Right ventricle myocardium inferior (tissue), 1 donor: ENCODE results near the gene KCND3. TPM values are rescaled to one million over a fixed set of nuclear protein-coding genes. Genes with fewer than 3 reads are reported as not detected.

ENCODE experiments used
- ATAC-seq: fragments of 200-7000 bp; cut with Tn5 transposase; one replicate; pipeline ENCODE4 v1.9.1; 2020; ENCODE audit warnings: mild to moderate bottlenecking, moderate library complexity
- DNase-seq: peaks from one replicate; pipeline ENCODE4 v3.0.0; 2021; ENCODE audit errors: missing footprints
- intact Hi-C: fragments of 100-400 bp; cut with DNase I; formaldehyde crosslinking; loops from one replicate; pipeline ENCODE4 v1.11.0; 2022
- total RNA-seq: library from RNA; stranded (reverse); fragmentation: NEBNext Ultra II Directional; extraction: Animal tissue kit (Norgen Biotek cat#: 25700); gene quantifications from one replicate; pipeline ENCODE4 v1.2.1, GENCODE V29; 2021
- donor health status: DM: no; HTN: yes; CAD: no; lungs with severe emphysema.

The KCND3 gene
- total RNA-seq, 1 donor from 2014 or later, result 20.7 TPM

DNA sequence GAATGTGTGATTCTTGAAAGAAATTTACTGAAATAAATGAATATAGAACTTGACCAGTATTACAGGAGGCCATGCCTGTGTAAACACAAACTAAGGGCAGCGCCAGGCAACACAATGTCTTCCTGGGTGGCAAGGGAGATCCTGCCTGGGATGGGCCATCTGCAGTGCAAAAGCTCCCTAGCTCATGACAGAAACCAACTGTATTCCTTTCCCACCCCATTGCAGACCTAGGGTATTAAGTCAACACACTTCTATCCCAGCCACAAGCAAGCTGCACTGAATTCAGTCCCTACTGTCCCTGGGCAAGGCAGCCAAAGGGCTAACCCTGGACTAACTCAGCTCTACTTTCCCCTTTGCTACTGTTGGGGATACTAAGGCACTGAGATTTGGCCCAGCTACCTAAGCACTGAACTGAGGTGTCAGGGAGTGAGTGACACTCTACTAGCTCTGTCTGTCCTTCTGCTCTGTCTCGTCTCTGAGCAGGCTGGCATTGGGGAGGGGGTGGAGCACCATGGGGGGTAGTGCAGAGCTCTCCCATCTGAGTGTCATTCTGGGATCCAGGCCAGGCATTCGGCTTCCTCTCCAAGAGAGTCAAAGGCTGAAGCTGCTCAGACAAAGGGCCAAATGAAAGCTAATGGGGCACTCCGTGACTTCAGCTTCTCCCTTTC is 252.8 kb downstream of the KCND3 start:
- peak; percentile 29 for ATAC-seq

DNA sequence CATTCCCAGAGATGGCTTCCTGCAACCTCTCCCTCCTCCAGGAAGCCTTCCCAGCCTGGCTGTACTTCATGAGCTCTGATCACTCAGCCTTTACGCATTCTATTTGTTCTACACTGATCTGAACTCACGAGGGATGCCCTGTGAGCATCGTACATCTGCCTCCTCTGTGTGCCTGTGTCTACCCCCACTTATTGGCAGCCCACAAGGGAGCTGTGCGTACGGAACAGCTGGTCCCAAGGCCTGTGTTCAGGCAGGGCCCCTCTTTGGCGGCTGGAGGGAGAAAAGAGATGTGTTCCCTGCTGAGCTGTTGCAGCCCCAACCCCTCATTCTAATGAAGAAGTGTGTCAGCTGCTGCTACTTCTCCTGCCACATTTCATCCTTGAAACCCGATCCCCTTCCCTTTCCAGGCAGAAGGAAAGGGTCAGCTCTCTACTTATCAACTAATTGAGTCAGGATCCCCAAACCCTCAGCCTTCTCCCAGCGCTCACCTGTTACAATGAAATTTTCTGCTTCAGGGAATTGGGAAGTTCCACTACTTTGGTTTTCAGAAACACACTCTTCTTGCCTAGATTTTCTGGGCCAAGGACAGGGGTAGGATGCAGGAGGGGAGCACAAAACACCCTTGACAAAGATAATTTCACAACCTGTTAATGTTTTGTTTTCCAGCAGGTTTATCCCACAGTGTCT is 253.5 kb downstream of the KCND3 start:
- DNase-seq (no peak), ATAC-seq (no peak)
- intact Hi-C loops, result no loop called here

More for the DNA sequence above, 252.8 kb downstream of the KCND3 start:
- peak; percentile 87 for DNase-seq
- intact Hi-C loops, result no loop called here

DNA sequence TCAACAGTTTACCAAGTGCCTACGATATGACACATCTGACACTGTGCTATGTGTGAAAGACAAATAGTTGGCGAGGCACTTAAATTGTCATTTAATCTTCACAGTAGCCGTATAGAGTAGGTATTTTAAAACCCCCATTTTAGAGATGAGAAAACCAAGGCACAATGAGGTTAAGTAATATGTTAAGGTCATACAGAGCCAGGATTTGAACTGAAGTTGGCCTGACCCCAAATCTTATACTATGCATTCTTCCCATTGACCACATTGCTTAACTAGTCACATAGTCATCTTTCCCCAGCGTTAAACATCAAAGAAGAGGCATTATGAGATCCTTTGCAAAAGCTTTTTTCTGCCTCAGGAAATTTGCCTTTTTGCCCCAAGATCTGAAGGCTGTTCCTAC is 254.1 kb downstream of the KCND3 start:
- intact Hi-C loops, result no loop called here
- no peak for ATAC-seq
- DNase-seq, result no peak

DNA sequence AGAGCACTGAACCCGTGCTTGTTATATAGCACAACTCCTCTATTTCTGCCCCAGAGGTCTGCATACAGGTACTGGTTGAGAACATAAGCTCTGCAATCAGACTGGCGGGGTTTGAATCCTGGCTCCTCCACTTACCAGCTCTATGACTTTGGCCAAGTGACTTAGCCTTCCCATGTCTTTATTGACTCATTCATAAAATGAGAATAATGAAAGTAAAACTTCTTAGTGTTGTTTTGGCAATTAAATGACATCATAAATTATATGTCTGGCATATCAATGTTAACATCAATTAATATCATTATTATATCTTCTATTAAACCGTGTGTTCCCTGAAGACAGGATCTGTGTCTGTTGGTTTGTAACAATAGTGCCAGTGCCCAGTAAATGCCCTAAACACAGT is 254.6 kb downstream of the KCND3 start:
- intact Hi-C loops, result no loop called here
- DNase-seq, result no peak
- ATAC-seq, result no peak

GRCh38 chr1:111734426-111734825 is 255.0 kb downstream of the KCND3 start:
- intact Hi-C loops, result no loop called here
- DNase-seq (no peak), ATAC-seq (no peak)

- ATAC-seq, result no peak
- intact Hi-C loops, result no loop called here
- DNase-seq, result no peak
These were observed 255.5 kb downstream of the KCND3 start for GRCh38 chr1:111733992-111734341.

GRCh38 chr1:111733183-111733991 is 256.1 kb downstream of the KCND3 start:
- DNase-seq (peak; percentile 82), ATAC-seq (peak; percentile 58)
- intact Hi-C loops, result no loop called here

- DNase-seq (no peak), ATAC-seq (no peak)
- intact Hi-C loops, result no loop called here
These were observed 256.8 kb downstream of the KCND3 start for GRCh38 chr1:111732718-111733117.

DNA sequence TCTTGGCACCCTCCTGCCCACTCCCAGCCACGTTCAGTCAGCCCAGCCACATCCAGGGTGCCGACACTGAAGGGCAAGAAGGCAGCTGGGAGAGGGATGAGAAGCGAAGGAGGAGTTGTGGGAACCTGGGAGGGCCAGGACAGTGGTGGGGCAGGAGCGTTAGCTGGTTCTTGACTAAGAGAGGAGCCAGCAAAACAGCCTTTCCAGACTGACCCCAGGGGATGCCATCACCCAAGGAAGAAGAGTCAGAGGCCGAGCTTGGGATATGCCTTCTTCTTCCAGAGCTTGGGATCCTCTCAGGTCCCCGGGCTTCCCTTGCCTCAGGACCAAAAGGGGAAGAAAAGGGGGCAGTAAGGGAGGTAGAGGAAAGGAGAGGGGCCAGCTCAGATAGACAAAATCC is 257.5 kb downstream of the KCND3 start:
- intact Hi-C loops, result no loop called here
- no peak for DNase-seq
- no peak for ATAC-seq

- no peak for DNase-seq
- intact Hi-C loops, result no loop called here
- no peak for ATAC-seq
These were observed 258.8 kb downstream of the KCND3 start for GRCh38 chr1:111730706-111731105.

DNA sequence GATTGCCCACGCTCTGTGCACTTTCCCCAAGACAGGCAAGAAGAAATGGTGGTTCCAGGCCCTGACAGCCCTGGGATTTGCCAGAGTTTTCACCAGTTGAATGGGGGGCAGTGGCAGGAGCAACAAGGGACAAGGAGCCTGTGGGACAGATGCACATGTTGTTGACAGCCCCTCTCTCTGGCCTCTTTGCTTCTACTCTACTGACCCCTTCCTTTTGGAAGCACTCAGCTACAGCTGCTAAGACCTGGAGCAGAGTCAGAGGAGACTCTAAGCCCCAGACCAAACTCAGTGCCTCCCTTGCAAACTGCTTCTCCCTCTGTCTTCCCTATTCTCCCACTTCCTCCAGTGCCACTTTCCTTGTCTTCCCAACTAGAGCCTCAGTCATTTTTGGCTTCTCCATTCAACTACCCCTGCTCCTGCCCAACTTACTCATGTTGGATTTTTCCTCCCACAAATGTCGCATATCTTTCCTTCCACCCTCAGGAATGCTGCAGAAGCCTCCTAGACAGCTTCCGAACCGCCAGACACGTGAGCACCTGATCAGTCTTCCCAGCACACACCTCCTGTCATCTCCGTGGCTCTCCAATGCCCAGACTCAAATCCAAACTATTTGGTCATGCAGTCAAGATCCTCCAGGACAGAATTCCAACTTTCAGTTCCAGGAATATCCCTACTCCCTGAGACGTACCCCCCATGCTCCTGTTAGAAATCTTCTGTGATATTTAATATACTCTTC is 259.4 kb downstream of the KCND3 start:
- ATAC-seq, result no peak

GRCh38 chr1:111729271-111729921 is 260.1 kb downstream of the KCND3 start:
- intact Hi-C loops, result loop anchor here (1.0 kb wide), 1 partner anchor 10 kb away; the partner anchor contains the start of gene INKA2
- peak; percentile 84 for DNase-seq
- peak; percentile 55 for ATAC-seq

More for the DNA sequence above, 259.4 kb downstream of the KCND3 start:
- intact Hi-C loops, result loop anchor here (1.0 kb wide), 1 partner anchor 9 kb away; the partner anchor contains the start of gene INKA2
- no peak for DNase-seq

DNA sequence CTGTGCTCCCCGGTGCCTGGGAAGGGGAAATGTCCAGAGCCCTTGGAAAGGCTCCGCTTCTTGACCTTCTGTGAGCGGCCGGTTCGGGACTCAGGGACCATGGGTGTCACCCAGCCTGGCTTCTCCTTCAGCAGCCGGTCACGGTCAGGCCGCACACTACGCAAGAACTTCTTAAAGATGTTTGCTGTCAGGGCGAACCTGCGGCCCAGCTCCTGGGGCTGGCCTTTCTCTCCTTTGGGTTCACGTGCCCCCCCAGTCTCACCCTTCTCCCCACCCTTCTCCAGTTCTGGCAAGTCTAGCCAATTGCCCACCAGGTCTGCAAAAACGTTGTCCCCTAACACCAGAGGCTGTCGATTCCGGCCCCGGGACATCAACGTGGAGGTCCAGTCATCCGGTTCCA is 262.4 kb downstream of the KCND3 start:
- intact Hi-C loops, result no loop called here
- peak; percentile 69 for DNase-seq

DNA sequence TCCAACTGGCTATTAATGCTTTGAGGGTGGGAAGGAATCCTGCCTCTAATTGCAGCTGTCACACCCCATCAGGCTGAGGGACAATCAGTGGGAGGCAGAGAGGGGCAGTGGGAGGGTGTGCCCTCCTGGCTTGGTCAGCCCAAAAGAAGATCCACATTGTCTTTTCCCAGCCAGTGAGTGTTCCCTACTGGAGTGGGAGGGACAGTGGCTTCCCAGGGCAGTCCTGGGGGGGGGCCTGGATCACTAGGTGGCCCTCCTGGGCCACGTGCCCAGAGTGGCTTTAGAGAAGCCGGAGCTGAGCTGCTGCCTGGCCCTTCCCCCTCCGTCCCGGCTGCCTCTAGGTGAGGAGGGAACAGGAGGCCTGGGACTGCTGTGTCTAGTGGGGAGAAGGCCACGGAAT is 264.3 kb downstream of the KCND3 start:
- DNase-seq, result peak; percentile 83
- ATAC-seq, result peak; percentile 64
- intact Hi-C loops, result no loop called here

More for the DNA sequence above, 262.4 kb downstream of the KCND3 start:
- ATAC-seq, result no peak

GRCh38 chr1:111723871-111724270 is 265.6 kb downstream of the KCND3 start:
- intact Hi-C loops, result no loop called here
- DNase-seq (no peak), ATAC-seq (no peak)

- DNase-seq, result no peak
- intact Hi-C loops, result no loop called here
- no peak for ATAC-seq
These were observed 266.2 kb downstream of the KCND3 start for GRCh38 chr1:111723091-111723806.

DNA sequence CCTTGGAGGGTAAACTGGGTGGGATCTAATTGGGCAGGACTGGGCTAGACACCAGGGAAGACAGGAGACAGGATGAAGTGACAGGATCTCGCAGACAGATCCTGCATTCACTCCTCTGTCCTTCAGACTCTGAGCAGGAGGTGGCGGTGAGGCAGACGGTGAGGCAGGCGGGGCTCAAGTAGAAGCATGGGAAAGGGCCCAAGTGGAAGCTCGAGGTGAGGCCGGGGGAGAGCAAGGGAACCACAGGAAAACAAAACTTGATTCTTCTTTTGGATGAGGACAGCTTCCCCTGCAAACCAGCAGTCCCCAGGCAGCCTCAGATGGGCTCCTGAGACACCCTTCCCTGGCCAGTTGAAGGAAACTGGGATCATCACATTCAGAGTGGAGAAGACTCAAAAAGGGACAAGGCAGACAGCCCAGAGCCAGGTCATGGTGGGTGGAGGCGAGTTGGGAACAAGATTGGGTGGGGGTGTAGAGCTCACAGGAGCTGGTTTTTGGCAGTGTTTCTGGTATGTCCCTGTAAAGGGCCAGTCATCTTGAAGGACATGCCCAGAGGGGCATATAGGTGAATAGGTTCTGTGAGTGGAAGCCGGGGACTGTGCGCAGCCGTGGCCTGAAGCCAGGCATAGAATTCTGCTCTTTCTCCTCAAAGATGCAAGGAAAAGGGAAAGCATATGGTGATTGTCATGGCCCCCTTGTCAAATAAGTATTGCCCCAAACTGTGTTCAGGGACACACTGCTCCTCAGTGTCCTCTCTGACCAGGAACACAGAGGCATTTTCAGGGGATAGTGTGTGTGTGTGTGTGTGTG is 268.3 kb downstream of the KCND3 start:
- peak; percentile 9 for ATAC-seq
- intact Hi-C loops, result loop anchor here (1.0 kb wide), 1 partner anchor 18 kb away; the partner anchor contains the start of gene INKA2
- no peak for DNase-seq
